Activated T-helper 17 cell treated with anti-CD3 and anti-CD28 coated beads, Interleukin-2, amount 50 U/mL, for 72 hours (primary cell): ENCODE results near the gene CAMKMT. TPM values are rescaled to one million over a fixed set of nuclear protein-coding genes. Genes with fewer than 3 reads are reported as not detected.
"Not testable (repeated sequence)": the region's sequence is repeated elsewhere in the genome, so short reads cannot be mapped to it uniquely, and the experiment has no call there.

Source experiments
- ATAC-seq: fragments of 150-1000 bp; cut with Tn5 transposase; replicated peaks from 2 replicates; pipeline ENCODE4 v1.10.0; 2021; ENCODE audit warnings: mild to moderate bottlenecking, moderate library complexity
- H3K27ac Mint-ChIP-seq: one replicate; pipeline ENCODE4 v1.8.0; 2022; ENCODE audit warnings: mixed read lengths
- H3K27me3 Mint-ChIP-seq: one replicate; pipeline ENCODE4 v1.8.0; 2022; ENCODE audit warnings: mixed read lengths
- H3K36me3 Mint-ChIP-seq: one replicate; pipeline ENCODE4 v1.8.0; 2022; ENCODE audit warnings: low read depth, mild to moderate bottlenecking, mixed read lengths
- H3K4me1 Mint-ChIP-seq: one replicate; pipeline ENCODE4 v1.8.0; 2022; ENCODE audit warnings: mixed read lengths
- H3K4me3 Mint-ChIP-seq: one replicate; pipeline ENCODE4 v1.8.0; 2022; ENCODE audit warnings: mild to moderate bottlenecking, mixed read lengths
- H3K9me3 Mint-ChIP-seq: one replicate; pipeline ENCODE4 v1.8.0; 2022; ENCODE audit warnings: mixed read lengths
- total RNA-seq, 2 donors: library from RNA; stranded (reverse); gene quantifications; one replicate each; pipeline ENCODE4 v1.2.3, GENCODE V29; 2022

Gene CAMKMT
- total RNA-seq, 2 donors from 2014 or later, result 13.4 TPM

- no peaks in the 10 kb centered on the region for H3K4me1 Mint-ChIP-seq
- ATAC-seq, result no peak
- no peak overlapping the region for H3K4me3 Mint-ChIP-seq
- H3K27ac Mint-ChIP-seq, result no peak overlapping the region
- H3K9me3 Mint-ChIP-seq, result no peaks in the 10 kb centered on the region
- H3K36me3 Mint-ChIP-seq, result peaks cover 5% of the 10 kb centered on the region
- no peaks in the 10 kb centered on the region for H3K27me3 Mint-ChIP-seq
Observed at GRCh38 chr2:44480068-44480467, 118.3 kb downstream of the CAMKMT start.

GRCh38 chr2:44487052-44487451 lies 125.3 kb downstream of the CAMKMT start:
- Mint-ChIP-seq H3K27me3 (no peaks in the 10 kb centered on the region), H3K4me1 (no peaks in the 10 kb centered on the region), H3K36me3 (peaks cover 5% of the 10 kb centered on the region), H3K4me3 (no peak overlapping the region), H3K27ac (no peak overlapping the region), H3K9me3 (no peaks in the 10 kb centered on the region)
- ATAC-seq, result no peak

- H3K36me3 Mint-ChIP-seq, result no peaks in the 10 kb centered on the region
- H3K4me1 Mint-ChIP-seq, result no peaks in the 10 kb centered on the region
- no peaks in the 10 kb centered on the region for H3K27me3 Mint-ChIP-seq
- no peaks in the 10 kb centered on the region for H3K9me3 Mint-ChIP-seq
- ATAC-seq, result no peak
- no peak overlapping the region for H3K4me3 Mint-ChIP-seq
- no peak overlapping the region for H3K27ac Mint-ChIP-seq
Observed at GRCh38 chr2:44490726-44491125, 129.0 kb downstream of the CAMKMT start.

GRCh38 chr2:44494006-44494405 lies 132.3 kb downstream of the CAMKMT start:
- H3K4me1 Mint-ChIP-seq, result no peaks in the 10 kb centered on the region
- no peaks in the 10 kb centered on the region for H3K27me3 Mint-ChIP-seq
- no peak overlapping the region for H3K27ac Mint-ChIP-seq
- no peaks in the 10 kb centered on the region for H3K36me3 Mint-ChIP-seq
- ATAC-seq, result no peak
- H3K9me3 Mint-ChIP-seq, result no peaks in the 10 kb centered on the region
- H3K4me3 Mint-ChIP-seq, result no peak overlapping the region

- Mint-ChIP-seq H3K27me3 (no peaks in the 10 kb centered on the region), H3K36me3 (no peaks in the 10 kb centered on the region), H3K9me3 (no peaks in the 10 kb centered on the region), H3K4me3 (no peak overlapping the region), H3K4me1 (no peaks in the 10 kb centered on the region), H3K27ac (no peak overlapping the region)
- ATAC-seq, result no peak
Observed at GRCh38 chr2:44495035-44495434, 133.3 kb downstream of the CAMKMT start.

- no peak for ATAC-seq
- no peaks in the 10 kb centered on the region for H3K4me1 Mint-ChIP-seq
- no peak overlapping the region for H3K4me3 Mint-ChIP-seq
- H3K9me3 Mint-ChIP-seq, result no peaks in the 10 kb centered on the region
- no peaks in the 10 kb centered on the region for H3K36me3 Mint-ChIP-seq
- no peaks in the 10 kb centered on the region for H3K27me3 Mint-ChIP-seq
- no peak overlapping the region for H3K27ac Mint-ChIP-seq
Observed at GRCh38 chr2:44495544-44495943, 133.8 kb downstream of the CAMKMT start.

GRCh38 chr2:44496130-44496529 lies 134.4 kb downstream of the CAMKMT start:
- H3K4me1 Mint-ChIP-seq, result no peaks in the 10 kb centered on the region
- no peaks in the 10 kb centered on the region for H3K36me3 Mint-ChIP-seq
- no peaks in the 10 kb centered on the region for H3K27me3 Mint-ChIP-seq
- no peak overlapping the region for H3K27ac Mint-ChIP-seq
- ATAC-seq, result no peak
- no peak overlapping the region for H3K4me3 Mint-ChIP-seq
- no peaks in the 10 kb centered on the region for H3K9me3 Mint-ChIP-seq

GRCh38 chr2:44498551-44498950 lies 136.8 kb downstream of the CAMKMT start:
- ATAC-seq, result no peak
- H3K27ac Mint-ChIP-seq, result no peak overlapping the region
- no peaks in the 10 kb centered on the region for H3K4me1 Mint-ChIP-seq
- H3K9me3 Mint-ChIP-seq, result peaks cover 3% of the 10 kb centered on the region
- no peaks in the 10 kb centered on the region for H3K36me3 Mint-ChIP-seq
- no peaks in the 10 kb centered on the region for H3K27me3 Mint-ChIP-seq
- H3K4me3 Mint-ChIP-seq, result no peak overlapping the region

- H3K4me1 Mint-ChIP-seq, H3K27ac Mint-ChIP-seq, H3K4me3 Mint-ChIP-seq, H3K9me3 Mint-ChIP-seq, ATAC-seq, H3K27me3 Mint-ChIP-seq, H3K36me3 Mint-ChIP-seq: not testable (repeated sequence)
Observed at GRCh38 chr2:44505664-44506063, 143.9 kb downstream of the CAMKMT start.

- ATAC-seq, result no peak
- no peak overlapping the region for H3K4me3 Mint-ChIP-seq
- H3K27ac Mint-ChIP-seq, result no peak overlapping the region
- H3K4me1 Mint-ChIP-seq, result no peaks in the 10 kb centered on the region
- H3K27me3 Mint-ChIP-seq, result no peaks in the 10 kb centered on the region
- H3K36me3 Mint-ChIP-seq, result peaks cover 5% of the 10 kb centered on the region
- H3K9me3 Mint-ChIP-seq, result no peaks in the 10 kb centered on the region
Observed at GRCh38 chr2:44510246-44510645, 148.5 kb downstream of the CAMKMT start.

GRCh38 chr2:44515416-44515815 lies 153.7 kb downstream of the CAMKMT start:
- ATAC-seq, result no peak
- Mint-ChIP-seq H3K9me3 (peaks cover 1% of the 10 kb centered on the region), H3K36me3 (no peaks in the 10 kb centered on the region), H3K4me1 (no peaks in the 10 kb centered on the region), H3K27me3 (no peaks in the 10 kb centered on the region), H3K27ac (no peak overlapping the region), H3K4me3 (no peak overlapping the region)

GRCh38 chr2:44519026-44519425 lies 157.3 kb downstream of the CAMKMT start:
- no peak for ATAC-seq
- no peak overlapping the region for H3K4me3 Mint-ChIP-seq

GRCh38 chr2:44522846-44523245 lies 161.1 kb downstream of the CAMKMT start:
- Mint-ChIP-seq H3K4me3 (no peak overlapping the region), H3K27ac (no peak overlapping the region), H3K4me1 (no peaks in the 10 kb centered on the region), H3K27me3 (no peaks in the 10 kb centered on the region), H3K36me3 (peaks cover 25% of the 10 kb centered on the region), H3K9me3 (peaks cover 13% of the 10 kb centered on the region)
- no peak for ATAC-seq

More at GRCh38 chr2:44519026-44519425, 157.3 kb downstream of the CAMKMT start:
- no peaks in the 10 kb centered on the region for H3K27me3 Mint-ChIP-seq
- H3K36me3 Mint-ChIP-seq, result peaks cover 11% of the 10 kb centered on the region
- peaks cover 9% of the 10 kb centered on the region for H3K9me3 Mint-ChIP-seq
- H3K4me1 Mint-ChIP-seq, result no peaks in the 10 kb centered on the region
- H3K27ac Mint-ChIP-seq, result no peak overlapping the region

- Mint-ChIP-seq H3K4me3 (no peak overlapping the region), H3K9me3 (peaks cover 13% of the 10 kb centered on the region), H3K4me1 (no peaks in the 10 kb centered on the region), H3K27ac (peak overlapping the region; percentile 28), H3K36me3 (peaks cover 25% of the 10 kb centered on the region), H3K27me3 (no peaks in the 10 kb centered on the region)
- ATAC-seq, result no peak
Observed at GRCh38 chr2:44524347-44524926, 162.7 kb downstream of the CAMKMT start.

- H3K9me3 Mint-ChIP-seq, result peaks cover 7% of the 10 kb centered on the region
- H3K27ac Mint-ChIP-seq, result no peak overlapping the region
- H3K4me3 Mint-ChIP-seq, result no peak overlapping the region
- no peaks in the 10 kb centered on the region for H3K27me3 Mint-ChIP-seq
- ATAC-seq, result no peak
- peaks cover 25% of the 10 kb centered on the region for H3K36me3 Mint-ChIP-seq
- no peaks in the 10 kb centered on the region for H3K4me1 Mint-ChIP-seq
Observed at GRCh38 chr2:44526352-44526751, 164.6 kb downstream of the CAMKMT start.

GRCh38 chr2:44528595-44528994 lies 166.8 kb downstream of the CAMKMT start:
- Mint-ChIP-seq H3K4me3 (no peak overlapping the region), H3K4me1 (no peaks in the 10 kb centered on the region), H3K27me3 (no peaks in the 10 kb centered on the region), H3K27ac (no peak overlapping the region), H3K36me3 (peaks cover 28% of the 10 kb centered on the region), H3K9me3 (peaks cover 4% of the 10 kb centered on the region)
- no peak for ATAC-seq
